Upper lobe of left lung (tissue), 6 donors: Measurements from ENCODE around the gene LZTS2. TPM values are rescaled to one million over a fixed set of nuclear protein-coding genes. Genes with fewer than 3 reads are reported as not detected.
A peak's percentile ranks its signal among the peaks of the same experiment; 100 is the strongest.

Experiments used
- ATAC-seq, 2 donors: fragments of 200-7000 bp; cut with Tn5 transposase; one replicate each; pipeline ENCODE4 v1.9.1; 2022; ENCODE audit warnings: mild to moderate bottlenecking in 2 of 2, moderate library complexity in 2 of 2; ENCODE audit not compliant: low FRiP score in 2 of 2
- DNase-seq, 2 donors: peaks; one replicate each; pipeline ENCODE4 v3.0.0-alpha.2; 2019 to 2020
- H3K27ac ChIP-seq, 4 donors: fragments of 200-600 bp; sonication (generic); one replicate each; pipeline ENCODE4 v1.5.1; 2016 to 2019
- H3K27me3 ChIP-seq, 4 donors: fragments of 200-600 bp; sonication (generic); one replicate each; pipeline ENCODE4 v1.5.1; 2017 to 2019
- H3K36me3 ChIP-seq, 4 donors: fragments of 200-600 bp; sonication (generic); one replicate each; pipeline ENCODE4 v1.5.1; 2016 to 2019
- H3K4me1 ChIP-seq, 4 donors: fragments of 200-600 bp; sonication (generic); one replicate each; pipeline ENCODE4 v1.5.1; 2018 to 2019
- H3K4me3 ChIP-seq, 4 donors: fragments of 200-600 bp; sonication (generic); one replicate each; pipeline ENCODE4 v1.5.1; 2017 to 2019; ENCODE audit warnings: mild to moderate bottlenecking in 2 of 4, moderate library complexity in 1 of 4
- H3K9me3 ChIP-seq, 4 donors: fragments of 200-600 bp; sonication (generic); one replicate each; pipeline ENCODE4 v1.5.1; 2018 to 2019
- CTCF ChIP-seq, 6 experiments: fragments of 450-650 bp in 4 of 6; fragments of 200-600 bp in 2 of 6; sonication (generic) in 2 of 6; IDR thresholded peaks; one replicate each; pipeline ENCODE4 v1.5.1; 2016 to 2019; ENCODE audit warnings: antibody characterized with exemption in 6 of 6
- EP300 ChIP-seq, 4 donors: sonication (generic); formaldehyde crosslinking; IDR thresholded peaks; one replicate each; pipeline ENCODE4 v1.5.1; 2017; ENCODE audit warnings: antibody characterized with exemption in 4 of 4, control low read depth in 2 of 4
- POLR2A ChIP-seq, 4 donors: fragments of 450-650 bp; IDR thresholded peaks; one replicate each; pipeline ENCODE4 v1.5.1; 2016 to 2017; ENCODE audit warnings: antibody characterized with exemption in 4 of 4, mild to moderate bottlenecking in 2 of 4
- POLR2AphosphoS5 ChIP-seq, 2 donors: sonication (generic); formaldehyde crosslinking; IDR thresholded peaks; one replicate each; pipeline ENCODE4 v1.5.1; 2017; ENCODE audit warnings: antibody characterized with exemption in 2 of 2
- WGBS, 2 donors: methylation state at CpG; one replicate each; pipeline ENCODE4 v1.1.5; 2017 to 2018; 5-methylcytosine and 5-hydroxymethylcytosine counted together
- total RNA-seq, 6 donors: library from RNA; depleted of rRNA in 4 of 6; stranded (reverse); fragments of >200 nt in 4 of 6; gene quantifications; one replicate each; pipeline versions ENCODE4 v1.1.0 to v1.2.1, GENCODE V29; 2016 to 2021
- donor health status: DM: no; HTN: no; CAD: no; lungs with moderate emphysema.
- donor health status: DM: no; HTN: yes; CAD: no; lungs with severe emphysema.

Gene LZTS2
- total RNA-seq, 6 donors from 2014 or later = 42.5 to 105 (median 60.1) TPM

DNA sequence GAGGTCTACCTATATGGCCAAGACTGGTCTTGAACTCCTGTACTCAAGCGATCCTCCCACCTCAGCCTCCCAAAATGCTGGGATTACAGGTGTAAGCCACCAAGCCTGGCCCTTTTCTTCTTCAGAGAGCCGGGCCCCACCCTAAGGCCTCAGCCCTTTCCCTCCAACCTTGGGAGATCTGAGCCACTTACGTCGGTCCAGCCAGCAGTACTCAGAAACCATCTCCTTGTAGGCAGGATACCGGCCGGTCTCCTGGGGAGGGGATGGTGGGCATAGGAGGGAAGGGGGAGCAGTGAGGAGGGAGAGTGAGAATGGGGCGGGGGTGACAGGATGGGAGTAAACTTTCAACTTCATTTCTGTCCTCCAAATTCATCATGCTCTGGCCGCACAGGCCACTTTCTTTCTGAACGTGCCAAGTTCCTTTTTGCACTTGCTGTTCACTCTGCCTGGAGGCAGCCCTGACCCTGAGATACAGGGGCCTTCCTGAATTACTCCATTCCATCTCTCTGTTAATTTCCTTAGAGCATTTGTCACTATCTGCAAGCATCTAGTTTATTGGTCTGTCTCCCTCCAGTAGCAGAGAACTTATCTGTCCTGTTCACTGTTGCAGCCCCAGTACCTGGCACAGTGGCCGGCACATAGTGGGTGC, 20.9 kb downstream of the LZTS2 start:
- peaks cover 0 to 5% (median 2%) of the 10 kb centered on the region in 4 donors for H3K27me3 ChIP-seq
- H3K27ac ChIP-seq = no peak overlapping the region
- H3K4me3 ChIP-seq = no peak overlapping the region
- TF ChIP-seq CTCF (IDR thresholded peaks at IDR 0.05) = no peak
- no peak for TF ChIP-seq POLR2AphosphoS5 (IDR thresholded peaks at IDR 0.05)
- TF ChIP-seq EP300 (IDR thresholded peaks at IDR 0.05) = no peak
- TF ChIP-seq POLR2A (IDR thresholded peaks at IDR 0.05) = no peak
- H3K9me3 ChIP-seq = no peaks in the 10 kb centered on the region
- H3K4me1 ChIP-seq = peaks cover 6 to 9% (median 8%) of the 10 kb centered on the region in 4 donors
- 77 to 87% methylated on average over 10 of the region's 10 CpGs for WGBS, 2 donors
- DNase-seq (no peak), ATAC-seq (no peak)
- H3K36me3 ChIP-seq = no peaks in the 10 kb centered on the region

- ATAC-seq = no peak
These were observed 21.6 kb downstream of the LZTS2 start for GRCh38 chr10:101021239-101021638.

DNA sequence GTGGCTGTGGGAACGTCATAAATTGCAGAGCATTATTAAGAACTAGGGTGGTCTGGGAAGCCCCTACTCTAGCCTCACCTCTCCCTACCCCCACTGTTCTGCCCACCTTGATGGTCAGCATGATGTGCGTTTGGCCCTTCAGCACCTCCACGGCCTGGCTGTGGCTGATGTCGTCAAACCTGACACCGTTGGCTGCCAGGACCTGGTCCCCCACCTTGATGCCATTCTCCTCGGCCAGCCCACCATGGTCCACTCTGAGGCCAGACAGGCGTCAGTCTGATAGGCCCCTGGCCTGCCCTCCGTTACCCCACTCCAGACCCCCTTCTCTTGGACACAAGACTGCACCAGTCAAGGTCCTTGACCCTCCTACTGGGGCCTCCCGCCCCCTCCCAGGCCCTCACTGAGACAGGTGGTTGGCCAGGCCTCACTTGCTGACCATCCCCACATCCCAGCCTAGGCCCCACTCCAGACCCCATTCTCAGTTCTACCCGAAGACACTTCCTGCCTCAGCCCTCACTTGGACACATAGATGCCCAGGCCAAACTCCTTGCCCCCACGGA, 22.2 kb downstream of the LZTS2 start:
- no peak overlapping the region for H3K4me3 ChIP-seq
- 78 to 86% methylated on average over 11 of the region's 11 CpGs for WGBS, 2 donors
- peaks cover 6 to 9% (median 8%) of the 10 kb centered on the region in 4 donors for H3K4me1 ChIP-seq
- H3K27ac ChIP-seq = no peak overlapping the region
- H3K36me3 ChIP-seq = no peaks in the 10 kb centered on the region
- peaks cover 0 to 5% (median 2%) of the 10 kb centered on the region in 4 donors for H3K27me3 ChIP-seq
- TF ChIP-seq EP300 (IDR thresholded peaks at IDR 0.05) (no peak), CTCF (IDR thresholded peaks at IDR 0.05) (no peak), POLR2AphosphoS5 (IDR thresholded peaks at IDR 0.05) (no peak), POLR2A (IDR thresholded peaks at IDR 0.05) (no peak)
- ATAC-seq (peak in 1 of 2 donors; percentile 41), DNase-seq (no peak)
- no peaks in the 10 kb centered on the region for H3K9me3 ChIP-seq

More at GRCh38 chr10:101021239-101021638, 21.6 kb downstream of the LZTS2 start:
- Histone ChIP-seq H3K4me1 (peaks cover 6 to 9% (median 8%) of the 10 kb centered on the region in 4 donors), H3K27me3 (peaks cover 0 to 5% (median 2%) of the 10 kb centered on the region in 4 donors), H3K27ac (no peak overlapping the region), H3K9me3 (no peaks in the 10 kb centered on the region), H3K4me3 (no peak overlapping the region), H3K36me3 (no peaks in the 10 kb centered on the region)
- 76 to 88% methylated on average over 3 to 4 of the region's 4 CpGs for WGBS, 2 donors
- DNase-seq = no peak
- no peak for TF ChIP-seq POLR2A (IDR thresholded peaks at IDR 0.05)
- no peak for TF ChIP-seq CTCF (IDR thresholded peaks at IDR 0.05)
- TF ChIP-seq POLR2AphosphoS5 (IDR thresholded peaks at IDR 0.05) = no peak
- no peak for TF ChIP-seq EP300 (IDR thresholded peaks at IDR 0.05)

DNA sequence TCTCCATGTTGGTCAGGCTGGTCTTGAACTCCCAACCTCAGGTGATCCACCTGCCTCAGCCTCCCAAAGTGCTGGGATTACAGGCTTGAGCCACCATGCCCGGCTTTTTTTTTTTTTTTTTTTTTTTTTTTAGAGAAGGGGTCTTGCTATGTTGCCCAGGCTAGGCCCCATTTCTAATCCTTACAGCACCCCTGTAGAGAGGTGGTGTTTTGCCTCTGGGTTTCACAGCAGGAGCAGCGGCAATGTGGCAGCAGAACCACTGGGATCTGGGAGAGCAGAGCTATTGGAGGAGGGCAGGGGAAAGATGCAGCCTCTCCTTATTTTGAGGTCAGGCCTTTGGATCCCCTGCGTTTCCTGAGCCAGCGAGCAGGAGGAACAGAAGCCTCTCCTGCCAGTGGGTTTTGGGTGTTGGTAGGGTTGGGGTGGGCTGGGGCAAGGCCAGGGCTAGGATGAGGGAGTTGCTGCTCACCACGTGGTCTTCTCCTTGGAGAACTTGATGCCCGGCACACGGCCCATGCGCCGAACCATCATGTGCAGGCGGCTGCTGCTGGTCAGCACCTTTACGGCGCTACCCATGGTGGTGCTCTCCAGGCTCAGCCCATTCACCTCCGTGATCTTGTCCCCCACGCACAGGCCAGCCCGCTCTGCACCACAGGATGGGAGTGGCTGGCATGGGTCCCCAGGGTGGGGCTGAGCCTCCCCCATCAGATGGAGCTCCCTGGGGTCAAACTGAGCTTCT, 23.5 kb downstream of the LZTS2 start:
- Histone ChIP-seq H3K27ac (no peak overlapping the region), H3K4me1 (peaks cover 6 to 9% (median 8%) of the 10 kb centered on the region in 4 donors), H3K27me3 (peaks cover 0 to 5% (median 0%) of the 10 kb centered on the region in 4 donors), H3K36me3 (no peaks in the 10 kb centered on the region), H3K9me3 (no peaks in the 10 kb centered on the region), H3K4me3 (no peak overlapping the region)
- TF ChIP-seq CTCF (IDR thresholded peaks at IDR 0.05) = no peak
- no peak for TF ChIP-seq POLR2AphosphoS5 (IDR thresholded peaks at IDR 0.05)
- TF ChIP-seq EP300 (IDR thresholded peaks at IDR 0.05) = no peak
- TF ChIP-seq POLR2A (IDR thresholded peaks at IDR 0.05) = no peak
- ATAC-seq (no peak), DNase-seq (peak in 1 of 2 donors; percentile 65)
- 94 to 96% methylated on average over 13 to 15 of the region's 15 CpGs for WGBS, 2 donors
